Stimulated activated CD8-positive, alpha-beta memory T cell treated with anti-CD3 and anti-CD28 coated beads, Interleukin-7, amount 100 ng/mL, for 48 hours (primary cell): Measurements from ENCODE around the gene LZTR1.

Source experiments
- DNase-seq, 2 donors: peaks; one replicate each; pipeline ENCODE4 v3.0.0-alpha.2; 2020; ENCODE audit warnings: low read depth in 1 of 2; ENCODE audit errors: extremely low read depth in 1 of 2

The LZTR1 gene

GRCh38 chr22:20949698-20950183, 32.4 kb upstream of the LZTR1 start:
- DNase-seq = no peak

- DNase-seq = no peak
These were observed 30.8 kb upstream of the LZTR1 start for GRCh38 chr22:20951151-20951931.

GRCh38 chr22:20951932-20952380, 30.1 kb upstream of the LZTR1 start:
- DNase-seq = no peak

- DNase-seq = no peak
These were observed 29.4 kb upstream of the LZTR1 start for GRCh38 chr22:20952544-20953341.

- no peak for DNase-seq
These were observed 28.8 kb upstream of the LZTR1 start for GRCh38 chr22:20953342-20953608.

- DNase-seq = no peak
These were observed 28.2 kb upstream of the LZTR1 start for GRCh38 chr22:20953668-20954500.

- DNase-seq = no peak
These were observed 26.5 kb upstream of the LZTR1 start for GRCh38 chr22:20955548-20955947.

- no peak for DNase-seq
These were observed 25.6 kb upstream of the LZTR1 start for GRCh38 chr22:20956258-20957101.

GRCh38 chr22:20957102-20957682, 24.9 kb upstream of the LZTR1 start:
- no peak for DNase-seq

GRCh38 chr22:20957683-20958431, 24.2 kb upstream of the LZTR1 start:
- no peak for DNase-seq

GRCh38 chr22:20959578-20960461, 22.3 kb upstream of the LZTR1 start:
- DNase-seq = no peak

GRCh38 chr22:20960609-20961008, 21.5 kb upstream of the LZTR1 start:
- DNase-seq = no peak

- no peak for DNase-seq
These were observed 19.6 kb upstream of the LZTR1 start for GRCh38 chr22:20962491-20962945.

- DNase-seq = no peak
These were observed 18.7 kb upstream of the LZTR1 start for GRCh38 chr22:20963201-20964052.

- DNase-seq = no peak
These were observed 17.9 kb upstream of the LZTR1 start for GRCh38 chr22:20964090-20964798.

- DNase-seq = no peak
These were observed 17.3 kb upstream of the LZTR1 start for GRCh38 chr22:20964799-20965103.
